Esophagus squamous epithelium (tissue), 5 donors: Measurements from ENCODE around the gene ATF2. TPM values are rescaled to one million over a fixed set of nuclear protein-coding genes. Genes with fewer than 3 reads are reported as not detected.
"Not testable (repeated sequence)": the region's sequence is repeated elsewhere in the genome, so short reads cannot be mapped to it uniquely, and the experiment has no call there.

Source experiments
- DNase-seq: peaks from one replicate; lab custom pipeline; 2025; lab: John Stamatoyannopoulos, UW
- H3K27ac ChIP-seq, 4 donors: fragments of 200-600 bp; sonication (generic); one replicate each; pipeline ENCODE4 v1.5.1; 2016 to 2019; ENCODE audit warnings: mild to moderate bottlenecking in 1 of 4
- H3K27me3 ChIP-seq, 4 donors: fragments of 200-600 bp; sonication (generic); 1 replicate in 3 of 4; 2 replicates in 1 of 4; pipeline versions ENCODE4 v1.5.1 to v1.6.0; 2017 to 2021; ENCODE audit warnings: antibody characterized with exemption in 1 of 4
- H3K36me3 ChIP-seq, 3 donors: fragments of 200-600 bp; sonication (generic); one replicate each; pipeline ENCODE4 v1.5.1; 2016 to 2019
- H3K4me1 ChIP-seq, 3 donors: fragments of 200-600 bp; sonication (generic); one replicate each; pipeline ENCODE4 v1.5.1; 2017 to 2019
- H3K4me3 ChIP-seq, 4 donors: fragments of 200-600 bp; sonication (generic); 1 replicate in 3 of 4; 2 replicates in 1 of 4; pipeline ENCODE4 v1.5.1; 2016 to 2019; ENCODE audit warnings: mild to moderate bottlenecking in 2 of 4, moderate library complexity in 1 of 4
- H3K9me3 ChIP-seq, 3 donors: fragments of 200-600 bp; sonication (generic); one replicate each; pipeline ENCODE4 v1.5.1; 2016 to 2019
- CTCF ChIP-seq, 6 experiments: fragments of 450-650 bp in 4 of 6; fragments of 200-600 bp in 2 of 6; sonication (generic) in 2 of 6; IDR thresholded peaks; one replicate each; pipeline ENCODE4 v1.5.1; 2016 to 2019; ENCODE audit warnings: antibody characterized with exemption in 6 of 6, mild to moderate bottlenecking in 4 of 6, moderate library complexity in 4 of 6
- POLR2A ChIP-seq, 4 donors: fragments of 450-650 bp; IDR thresholded peaks; one replicate each; pipeline ENCODE4 v1.6.1; 2017; ENCODE audit warnings: antibody characterized with exemption in 4 of 4, mild to moderate bottlenecking in 4 of 4, moderate library complexity in 3 of 4
- WGBS, 2 donors: methylation state at CpG; one replicate each; pipeline ENCODE4 v1.1.5; 2018; 5-methylcytosine and 5-hydroxymethylcytosine counted together
- intact Hi-C: fragments of 100-400 bp; cut with DNase I; formaldehyde crosslinking; loops from one replicate; pipeline ENCODE4 v1.15.0; 2022
- total RNA-seq, 4 donors: library from RNA; depleted of rRNA; stranded (reverse); fragments of >200 nt; gene quantifications; one replicate each; pipeline ENCODE4 v1.1.0, GENCODE V29; 2016
- donor health status: DM: yes; HTN: yes; CAD: no.

Gene ATF2
- total RNA-seq, 4 donors from 2014 or later = 9.9 to 40.1 (median 18.0) TPM

- DNase-seq = no peak
- Histone ChIP-seq H3K27ac (no peak overlapping the region), H3K9me3 (no peaks in the 10 kb centered on the region), H3K4me1 (no peaks in the 10 kb centered on the region), H3K36me3 (peaks cover 0 to 28% (median 0%) of the 10 kb centered on the region in 3 donors), H3K4me3 (no peak overlapping the region), H3K27me3 (no peaks in the 10 kb centered on the region)
- 87 to 94% methylated on average over 3 of the region's 3 CpGs for WGBS, 2 donors
- no peak for TF ChIP-seq CTCF (IDR thresholded peaks at IDR 0.05)
- no peak for TF ChIP-seq POLR2A (IDR thresholded peaks at IDR 0.05)
- intact Hi-C loops = no loop called here
These were observed 32.8 kb downstream of the ATF2 start for GRCh38 chr2:175135177-175135576.

GRCh38 chr2:175131252-175131651 is 36.8 kb downstream of the ATF2 start:
- Histone ChIP-seq H3K4me1 (peaks cover 0 to 10% (median 0%) of the 10 kb centered on the region in 3 donors), H3K4me3 (no peak overlapping the region), H3K27me3 (no peaks in the 10 kb centered on the region), H3K36me3 (peaks cover 0 to 55% (median 0%) of the 10 kb centered on the region in 3 donors), H3K27ac (no peak overlapping the region), H3K9me3 (no peaks in the 10 kb centered on the region)
- WGBS, 2 donors = 63 to 76% methylated on average over 2 of the region's 2 CpGs
- TF ChIP-seq CTCF (IDR thresholded peaks at IDR 0.05) (no peak), POLR2A (IDR thresholded peaks at IDR 0.05) (no peak)
- intact Hi-C loops = no loop called here
- DNase-seq = no peak

DNA sequence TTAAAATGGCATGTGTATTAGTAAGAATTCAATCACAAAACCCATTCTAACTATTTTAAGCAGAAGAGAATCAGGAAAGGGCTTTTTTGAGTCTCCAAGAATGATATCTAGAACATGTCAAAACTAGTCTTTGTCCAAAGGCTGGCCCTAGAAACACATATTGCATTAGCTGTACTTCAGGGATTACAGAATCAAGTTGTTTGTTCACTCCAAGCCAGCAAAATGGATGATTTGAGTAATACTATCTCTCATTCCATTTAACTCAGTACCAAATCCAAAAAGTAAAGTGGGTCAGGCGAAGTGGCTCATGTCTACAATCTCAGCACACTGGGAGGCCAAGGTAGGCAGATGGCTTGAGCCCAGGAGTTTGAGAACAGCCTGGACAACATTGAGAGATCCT is 41.3 kb downstream of the ATF2 start:
- DNase-seq = no peak
- Histone ChIP-seq H3K9me3 (no peaks in the 10 kb centered on the region), H3K27ac (no peak overlapping the region), H3K27me3 (no peaks in the 10 kb centered on the region), H3K36me3 (peaks cover 0 to 30% (median 0%) of the 10 kb centered on the region in 3 donors), H3K4me3 (no peak overlapping the region), H3K4me1 (peaks cover 0 to 12% (median 0%) of the 10 kb centered on the region in 3 donors)
- no peak for TF ChIP-seq CTCF (IDR thresholded peaks at IDR 0.05)
- no peak for TF ChIP-seq POLR2A (IDR thresholded peaks at IDR 0.05)
- WGBS, 2 donors = 88 to 100% methylated on average over 1 of the region's 1 CpG
- intact Hi-C loops = no loop called here

- DNase-seq = no peak
- TF ChIP-seq POLR2A (IDR thresholded peaks at IDR 0.05) (no peak), CTCF (IDR thresholded peaks at IDR 0.05) (no peak)
- Histone ChIP-seq H3K27ac (no peak overlapping the region), H3K9me3 (no peaks in the 10 kb centered on the region), H3K36me3 (peaks cover 0 to 10% (median 0%) of the 10 kb centered on the region in 3 donors), H3K4me1 (peaks cover 0 to 12% (median 0%) of the 10 kb centered on the region in 3 donors), H3K27me3 (no peaks in the 10 kb centered on the region), H3K4me3 (no peak overlapping the region)
- intact Hi-C loops = no loop called here
- 92% methylated on average over 3 of the region's 3 CpGs for WGBS, 2 donors
These were observed 44.7 kb downstream of the ATF2 start for GRCh38 chr2:175123254-175123653.

- H3K4me3 ChIP-seq = no peak overlapping the region
- peaks cover 0 to 7% (median 0%) of the 10 kb centered on the region in 3 donors for H3K4me1 ChIP-seq
- 48 to 52% methylated on average over 3 of the region's 3 CpGs for WGBS, 2 donors
- no peak for TF ChIP-seq POLR2A (IDR thresholded peaks at IDR 0.05)
- peak; percentile 43 to 82 (median 75) for TF ChIP-seq CTCF (IDR thresholded peaks at IDR 0.05)
- H3K36me3 ChIP-seq = peaks cover 0 to 80% (median 4%) of the 10 kb centered on the region in 3 donors
- no peaks in the 10 kb centered on the region for H3K9me3 ChIP-seq
- no peak for DNase-seq
- H3K27ac ChIP-seq = no peak overlapping the region
- intact Hi-C loops = no loop called here
- no peaks in the 10 kb centered on the region for H3K27me3 ChIP-seq
These were observed 56.8 kb downstream of the ATF2 start for GRCh38 chr2:175111200-175111657.

DNA sequence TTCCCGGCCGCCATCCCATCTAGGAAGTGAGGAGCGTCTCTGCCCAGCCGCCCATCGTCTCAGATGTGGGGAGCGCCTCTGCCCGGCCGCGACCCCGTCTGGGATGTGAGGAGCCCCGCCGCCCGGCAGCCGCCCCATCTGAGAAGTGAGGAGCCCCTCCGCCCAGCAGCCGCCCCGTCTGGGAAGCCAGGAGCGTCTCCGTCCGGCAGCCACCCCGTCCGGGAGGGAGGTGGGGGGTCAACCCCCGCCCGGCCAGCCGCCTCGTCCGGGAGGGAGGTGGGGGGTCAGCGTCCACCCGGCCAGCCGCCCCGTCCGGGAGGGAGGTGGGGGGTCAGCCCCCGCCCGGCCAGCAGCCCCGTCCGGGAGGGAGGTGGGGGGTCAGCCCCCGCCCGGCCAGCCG is 59.9 kb downstream of the ATF2 start:
- no CpG with 5 or more reads among the region's 39 CpGs for WGBS, 2 donors

More for the DNA sequence above, 59.9 kb downstream of the ATF2 start:
- H3K27ac ChIP-seq, H3K27me3 ChIP-seq, H3K4me1 ChIP-seq, H3K9me3 ChIP-seq, intact Hi-C loops, H3K4me3 ChIP-seq, DNase-seq: not testable (repeated sequence)
- H3K36me3 ChIP-seq = peaks cover 0 to 63% (median 4%) of the 10 kb centered on the region in 3 donors
